ENCODE data around the gene SPON2.

The SPON2 gene

DNA sequence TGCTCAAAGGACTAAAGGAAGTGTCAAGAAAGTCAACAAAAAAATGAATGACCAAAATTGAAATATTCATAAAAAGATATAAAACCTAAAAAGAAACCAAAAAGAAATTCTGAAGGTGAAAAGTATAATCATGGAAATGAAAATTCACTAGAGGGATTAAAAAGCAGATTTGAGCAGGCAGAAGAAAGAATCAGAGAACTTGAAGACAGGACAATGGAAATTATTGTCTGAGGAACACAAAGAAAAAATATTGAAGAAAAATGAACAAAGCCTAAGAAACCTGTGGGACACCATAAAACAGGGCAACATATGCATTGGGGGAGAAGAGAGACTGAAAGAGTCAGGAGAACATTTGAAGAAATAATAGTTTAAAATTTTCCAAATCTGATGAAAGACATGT is 9.9 kb upstream of the SPON2 start:
- H3K9me3 ChIP-seq (ENCODE audit: control insufficient read depth, low read length), result no peaks in the 10 kb centered on the region
- H3K36me3 ChIP-seq (ENCODE audit: control insufficient read depth, insufficient read depth, low read length), result no peaks in the 10 kb centered on the region
- H3K9ac ChIP-seq (ENCODE audit: low read length), result no peak overlapping the region
- H3K4me3 ChIP-seq (ENCODE audit: low read length), result no peak overlapping the region
- H3K4me1 ChIP-seq (ENCODE audit: control insufficient read depth, insufficient read depth, low read length), result peaks cover 18% of the 10 kb centered on the region
- H3K27me3 ChIP-seq (ENCODE audit: control insufficient read depth, insufficient read depth, low read length), result no peaks in the 10 kb centered on the region

DNA sequence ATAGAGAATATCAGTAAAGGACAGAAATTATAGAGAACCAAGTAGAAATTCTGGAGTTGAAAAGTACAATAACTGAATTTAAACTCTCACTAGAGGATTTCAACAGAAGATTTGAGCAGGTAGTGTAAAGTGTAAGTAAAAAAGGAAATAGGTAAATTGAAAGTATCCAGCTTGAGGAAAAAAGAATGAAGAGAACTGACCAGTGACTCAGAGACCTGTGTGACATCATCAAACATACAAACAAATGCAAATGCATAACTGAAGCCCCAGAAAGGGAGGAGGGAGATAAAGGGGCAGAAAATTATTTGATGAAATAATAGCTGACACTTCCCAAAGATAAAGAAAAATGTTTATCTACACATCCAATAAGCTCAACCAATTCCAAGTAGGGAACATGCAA is 8.3 kb upstream of the SPON2 start:
- H3K4me3 ChIP-seq (ENCODE audit: low read length), result no peak overlapping the region
- peaks cover 23% of the 10 kb centered on the region for H3K4me1 ChIP-seq (ENCODE audit: control insufficient read depth, insufficient read depth, low read length)
- no peaks in the 10 kb centered on the region for H3K9me3 ChIP-seq (ENCODE audit: control insufficient read depth, low read length)
- no peaks in the 10 kb centered on the region for H3K27me3 ChIP-seq (ENCODE audit: control insufficient read depth, insufficient read depth, low read length)
- no peak overlapping the region for H3K9ac ChIP-seq (ENCODE audit: low read length)
- H3K36me3 ChIP-seq (ENCODE audit: control insufficient read depth, insufficient read depth, low read length), result no peaks in the 10 kb centered on the region

DNA sequence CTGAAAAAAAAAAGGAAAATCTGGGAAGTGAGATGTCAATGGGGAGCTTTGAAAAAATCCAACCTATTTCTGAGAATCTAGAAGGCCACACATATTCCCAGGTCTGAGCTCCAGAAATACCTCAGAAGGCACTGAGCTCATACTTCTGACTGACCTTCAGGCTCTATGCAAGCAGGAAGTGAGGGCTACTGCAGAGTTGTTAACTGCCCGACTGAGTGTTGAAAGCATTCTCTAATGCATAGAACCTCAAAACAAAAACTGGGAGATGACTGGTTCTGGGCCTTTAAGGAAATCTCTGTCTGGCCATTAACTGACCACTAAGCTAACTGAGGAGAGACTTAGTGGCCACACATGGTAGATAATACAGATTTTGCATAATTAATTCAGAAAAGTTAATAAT is 7.6 kb upstream of the SPON2 start:
- H3K9ac ChIP-seq (ENCODE audit: low read length), result no peak overlapping the region
- H3K36me3 ChIP-seq (ENCODE audit: control insufficient read depth, insufficient read depth, low read length), result no peaks in the 10 kb centered on the region
- H3K4me3 ChIP-seq (ENCODE audit: low read length), result no peak overlapping the region
- H3K4me1 ChIP-seq (ENCODE audit: control insufficient read depth, insufficient read depth, low read length), result peaks cover 23% of the 10 kb centered on the region
- no peaks in the 10 kb centered on the region for H3K27me3 ChIP-seq (ENCODE audit: control insufficient read depth, insufficient read depth, low read length)
- no peaks in the 10 kb centered on the region for H3K9me3 ChIP-seq (ENCODE audit: control insufficient read depth, low read length)

DNA sequence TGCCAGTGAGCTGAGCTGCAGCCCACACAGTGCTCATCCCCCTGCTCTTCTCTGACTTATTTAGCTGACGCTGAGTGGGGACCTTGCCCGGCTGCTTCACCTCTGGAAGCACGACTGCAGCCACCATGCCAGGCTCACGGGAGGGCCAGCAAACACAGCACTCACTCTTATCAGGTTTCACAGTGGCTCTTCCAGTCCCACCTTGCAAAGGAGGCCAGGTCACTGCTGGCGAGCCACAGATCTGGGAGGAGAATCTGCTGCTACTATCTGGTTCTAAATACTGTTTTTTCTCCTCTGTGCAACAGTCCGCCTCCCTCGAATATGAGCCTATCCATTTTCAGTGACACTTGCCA is 6.7 kb upstream of the SPON2 start:
- H3K9ac ChIP-seq (ENCODE audit: low read length), result no peak overlapping the region
- no peaks in the 10 kb centered on the region for H3K9me3 ChIP-seq (ENCODE audit: control insufficient read depth, low read length)
- no peak overlapping the region for H3K4me3 ChIP-seq (ENCODE audit: low read length)
- H3K36me3 ChIP-seq (ENCODE audit: control insufficient read depth, insufficient read depth, low read length), result no peaks in the 10 kb centered on the region
- H3K4me1 ChIP-seq (ENCODE audit: control insufficient read depth, insufficient read depth, low read length), result peaks cover 23% of the 10 kb centered on the region
- no peaks in the 10 kb centered on the region for H3K27me3 ChIP-seq (ENCODE audit: control insufficient read depth, insufficient read depth, low read length)

DNA sequence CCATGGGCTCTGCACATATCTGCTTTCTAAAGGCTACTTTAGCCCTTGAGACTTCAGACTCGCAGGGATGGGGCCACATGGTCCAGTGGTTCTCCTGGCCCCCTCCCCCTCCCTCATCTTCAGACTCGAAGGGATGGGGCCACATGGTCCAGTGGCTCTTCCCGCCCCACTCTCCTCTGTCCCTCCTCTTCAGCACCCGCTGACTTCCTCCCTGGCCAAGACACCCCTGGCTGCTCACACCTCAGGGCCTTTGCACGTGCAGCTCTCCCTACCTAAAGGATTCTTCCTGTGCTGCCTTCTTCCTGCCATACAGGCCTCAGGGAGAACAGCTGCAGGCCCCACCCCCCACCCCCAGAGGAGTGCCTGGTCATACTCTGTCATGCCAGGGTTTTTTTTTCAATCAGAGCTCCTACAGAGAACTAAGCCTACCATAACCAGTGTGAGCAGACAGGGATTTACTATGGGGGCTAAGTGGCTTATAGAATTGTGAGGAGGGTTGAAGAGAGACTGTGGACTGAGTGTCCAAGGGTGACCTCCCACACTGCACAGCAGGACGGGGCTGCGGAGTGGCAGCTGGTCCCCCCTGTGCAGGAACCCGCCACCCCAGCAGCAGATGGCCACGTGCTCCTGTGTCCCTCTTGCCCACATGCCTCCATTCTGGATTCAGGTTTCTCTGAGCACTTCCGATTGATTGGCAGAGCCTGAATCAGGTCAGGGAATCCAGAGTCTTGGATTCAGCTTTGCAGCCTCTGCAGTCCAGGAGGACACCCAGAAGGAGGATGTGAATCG is 6.1 kb upstream of the SPON2 start:
- Histone ChIP-seq H3K9ac (ENCODE audit: low read length) (no peak overlapping the region), H3K4me1 (ENCODE audit: control insufficient read depth, insufficient read depth, low read length) (peaks cover 23% of the 10 kb centered on the region), H3K4me3 (ENCODE audit: low read length) (no peak overlapping the region), H3K27me3 (ENCODE audit: control insufficient read depth, insufficient read depth, low read length) (no peaks in the 10 kb centered on the region), H3K36me3 (ENCODE audit: control insufficient read depth, insufficient read depth, low read length) (no peaks in the 10 kb centered on the region), H3K9me3 (ENCODE audit: control insufficient read depth, low read length) (no peaks in the 10 kb centered on the region)

DNA sequence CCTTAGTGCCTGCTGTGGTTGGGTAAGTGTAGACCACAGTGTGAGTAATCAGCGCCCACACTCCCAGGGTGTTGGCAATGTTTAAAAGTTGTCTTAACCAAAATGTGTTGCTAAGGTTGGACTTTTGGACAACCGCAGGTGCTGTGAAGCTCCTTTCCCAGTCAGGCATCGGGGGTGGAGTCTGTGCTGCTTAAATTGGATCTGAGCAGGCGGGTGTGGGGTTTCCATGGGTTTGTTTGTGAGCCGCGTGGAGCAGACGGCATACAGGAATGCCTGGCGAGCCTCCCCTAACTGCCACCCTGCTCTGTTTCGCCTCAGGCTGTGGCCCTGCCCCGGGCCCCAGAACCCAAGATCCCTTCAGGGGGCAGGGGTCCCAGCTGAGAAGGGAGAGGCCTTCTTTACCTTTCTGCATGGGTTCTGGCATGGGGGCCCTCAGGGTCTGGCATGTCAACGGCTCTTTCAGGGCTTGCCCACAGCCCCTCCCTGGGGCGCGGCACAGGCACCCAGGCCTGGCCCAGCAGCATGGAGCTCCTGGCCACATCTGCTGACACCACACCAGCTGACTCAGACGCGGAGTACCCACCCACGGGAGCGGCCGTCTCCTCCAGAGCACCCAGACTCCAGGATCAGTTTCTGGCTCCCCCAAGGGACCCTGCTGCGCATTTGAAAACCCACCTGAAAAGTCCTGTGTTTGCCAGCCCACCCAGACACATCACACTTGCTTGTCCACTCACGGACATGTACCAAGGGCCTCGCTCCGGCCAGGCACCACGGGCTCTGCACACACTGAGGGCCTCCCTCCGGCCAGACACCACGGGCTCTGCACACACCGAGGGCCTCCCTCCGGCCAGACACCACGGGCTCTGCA is 5.1 kb upstream of the SPON2 start:
- Histone ChIP-seq H3K9me3 (ENCODE audit: control insufficient read depth, low read length) (no peaks in the 10 kb centered on the region), H3K36me3 (ENCODE audit: control insufficient read depth, insufficient read depth, low read length) (no peaks in the 10 kb centered on the region), H3K27me3 (ENCODE audit: control insufficient read depth, insufficient read depth, low read length) (peaks cover 6% of the 10 kb centered on the region), H3K4me1 (ENCODE audit: control insufficient read depth, insufficient read depth, low read length) (peaks cover 28% of the 10 kb centered on the region), H3K9ac (ENCODE audit: low read length) (no peak overlapping the region), H3K4me3 (ENCODE audit: low read length) (no peak overlapping the region)

DNA sequence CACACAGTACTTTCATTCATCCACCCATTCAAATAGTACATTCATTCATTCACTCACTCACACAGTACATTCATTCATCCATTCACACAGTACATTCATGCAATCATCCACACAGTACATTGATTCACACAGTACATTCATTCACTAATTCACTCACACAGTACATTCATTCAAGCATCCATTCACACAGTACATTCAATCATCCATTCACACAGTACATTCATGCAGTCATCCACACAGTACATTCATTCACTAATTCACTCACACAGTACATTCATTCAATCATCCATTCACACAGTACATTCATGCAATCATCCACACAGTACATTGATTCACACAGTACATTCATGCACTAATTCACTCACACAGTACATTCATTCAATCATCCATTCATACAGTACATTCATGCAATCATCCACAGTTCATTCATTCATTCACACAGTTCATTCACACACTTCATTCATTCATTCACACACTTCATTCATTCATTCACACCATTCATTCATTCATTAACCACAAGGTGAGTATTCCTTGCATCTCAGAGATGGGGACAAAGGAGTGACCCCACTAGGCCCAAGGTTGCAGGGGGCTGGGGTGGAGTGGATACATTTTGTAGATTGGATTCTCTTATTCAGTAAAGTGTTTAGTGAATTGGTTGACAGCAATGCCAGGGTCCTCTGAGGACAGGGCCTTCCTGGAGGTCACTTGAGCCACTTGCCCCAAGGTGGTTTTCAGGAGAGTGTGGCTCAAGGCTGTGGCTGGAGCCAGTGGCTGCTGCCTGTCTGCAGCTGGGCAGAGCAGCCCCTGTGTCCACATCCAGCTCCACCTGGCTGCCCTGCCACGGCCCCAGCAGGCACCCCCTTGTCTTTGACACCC is 4.3 kb upstream of the SPON2 start:
- Histone ChIP-seq H3K4me1 (ENCODE audit: control insufficient read depth, insufficient read depth, low read length) (peaks cover 35% of the 10 kb centered on the region), H3K36me3 (ENCODE audit: control insufficient read depth, insufficient read depth, low read length) (no peaks in the 10 kb centered on the region), H3K9ac (ENCODE audit: low read length) (no peak overlapping the region), H3K27me3 (ENCODE audit: control insufficient read depth, insufficient read depth, low read length) (peaks cover 15% of the 10 kb centered on the region), H3K9me3 (ENCODE audit: control insufficient read depth, low read length) (no peaks in the 10 kb centered on the region), H3K4me3 (ENCODE audit: low read length) (no peak overlapping the region)

DNA sequence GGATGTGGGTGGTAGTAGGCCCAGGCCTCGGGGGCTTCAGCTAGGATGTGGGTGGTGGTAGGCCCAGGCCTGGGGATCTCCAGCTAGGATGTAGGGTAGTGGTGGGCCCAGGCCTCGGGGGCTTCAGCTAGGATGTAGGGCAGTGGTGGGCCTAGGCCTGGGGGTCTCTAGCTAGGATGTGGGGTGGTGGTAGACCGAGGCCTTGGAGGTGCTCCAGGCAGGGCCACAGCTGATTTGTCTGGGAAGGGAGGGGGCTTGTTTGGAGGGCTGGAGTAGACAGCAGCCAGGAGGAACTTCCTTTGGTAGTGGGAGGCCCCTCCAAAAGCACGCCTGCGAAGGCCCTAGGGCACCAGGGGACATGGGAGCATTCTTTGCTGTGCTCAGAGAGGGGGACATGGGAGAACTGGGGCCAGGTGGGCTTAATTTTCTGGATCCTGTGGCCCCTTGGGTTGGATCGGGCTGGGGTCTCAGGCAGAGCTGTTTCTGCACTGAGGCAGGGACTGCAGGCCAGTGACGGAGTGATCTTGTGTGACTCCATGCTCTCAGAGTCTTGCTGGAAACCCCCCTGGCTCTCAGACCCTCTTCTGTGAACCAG is 3.3 kb upstream of the SPON2 start:
- Histone ChIP-seq H3K36me3 (ENCODE audit: control insufficient read depth, insufficient read depth, low read length) (no peaks in the 10 kb centered on the region), H3K9ac (ENCODE audit: low read length) (no peak overlapping the region), H3K27me3 (ENCODE audit: control insufficient read depth, insufficient read depth, low read length) (peaks cover 24% of the 10 kb centered on the region), H3K4me3 (ENCODE audit: low read length) (no peak overlapping the region), H3K4me1 (ENCODE audit: control insufficient read depth, insufficient read depth, low read length) (peaks cover 39% of the 10 kb centered on the region), H3K9me3 (ENCODE audit: control insufficient read depth, low read length) (no peaks in the 10 kb centered on the region)

DNA sequence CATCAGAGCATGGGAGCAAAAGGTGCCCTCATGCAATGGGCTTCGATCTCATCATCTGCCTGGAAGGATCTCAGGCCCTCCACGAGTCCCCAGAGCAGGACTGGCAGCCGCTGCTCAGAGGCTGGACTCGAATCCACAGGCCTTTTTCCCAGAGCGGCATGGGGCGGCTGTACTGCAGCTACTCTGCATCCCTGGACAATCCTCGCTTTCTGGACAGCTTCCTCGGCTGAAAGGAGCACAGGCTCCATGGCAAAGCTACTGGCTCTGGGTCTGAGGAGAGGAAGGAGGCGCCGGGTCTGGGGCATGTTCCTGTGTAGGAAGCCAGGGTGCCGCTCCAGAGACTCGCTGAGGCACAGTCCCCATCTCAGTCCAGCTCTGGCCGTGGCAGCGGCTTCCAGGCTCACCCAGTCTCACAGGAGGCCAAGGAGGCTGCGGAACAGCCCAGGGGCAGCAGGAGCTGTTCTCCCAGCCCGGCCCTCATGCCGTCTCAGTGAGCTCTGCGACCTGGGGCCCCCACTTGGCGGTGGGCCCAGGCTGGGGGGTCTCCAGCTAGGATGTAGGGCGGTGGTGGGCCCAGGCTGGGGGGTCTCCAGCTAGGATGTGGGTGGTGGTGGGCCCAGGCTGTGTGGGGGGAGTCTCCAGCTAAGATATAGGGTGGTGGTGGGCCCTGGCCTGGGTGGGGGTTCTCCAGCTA is 2.7 kb upstream of the SPON2 start:
- Histone ChIP-seq H3K4me1 (ENCODE audit: control insufficient read depth, insufficient read depth, low read length) (peaks cover 39% of the 10 kb centered on the region), H3K9me3 (ENCODE audit: control insufficient read depth, low read length) (no peaks in the 10 kb centered on the region), H3K9ac (ENCODE audit: low read length) (no peak overlapping the region), H3K27me3 (ENCODE audit: control insufficient read depth, insufficient read depth, low read length) (peaks cover 31% of the 10 kb centered on the region), H3K4me3 (ENCODE audit: low read length) (no peak overlapping the region), H3K36me3 (ENCODE audit: control insufficient read depth, insufficient read depth, low read length) (no peaks in the 10 kb centered on the region)

DNA sequence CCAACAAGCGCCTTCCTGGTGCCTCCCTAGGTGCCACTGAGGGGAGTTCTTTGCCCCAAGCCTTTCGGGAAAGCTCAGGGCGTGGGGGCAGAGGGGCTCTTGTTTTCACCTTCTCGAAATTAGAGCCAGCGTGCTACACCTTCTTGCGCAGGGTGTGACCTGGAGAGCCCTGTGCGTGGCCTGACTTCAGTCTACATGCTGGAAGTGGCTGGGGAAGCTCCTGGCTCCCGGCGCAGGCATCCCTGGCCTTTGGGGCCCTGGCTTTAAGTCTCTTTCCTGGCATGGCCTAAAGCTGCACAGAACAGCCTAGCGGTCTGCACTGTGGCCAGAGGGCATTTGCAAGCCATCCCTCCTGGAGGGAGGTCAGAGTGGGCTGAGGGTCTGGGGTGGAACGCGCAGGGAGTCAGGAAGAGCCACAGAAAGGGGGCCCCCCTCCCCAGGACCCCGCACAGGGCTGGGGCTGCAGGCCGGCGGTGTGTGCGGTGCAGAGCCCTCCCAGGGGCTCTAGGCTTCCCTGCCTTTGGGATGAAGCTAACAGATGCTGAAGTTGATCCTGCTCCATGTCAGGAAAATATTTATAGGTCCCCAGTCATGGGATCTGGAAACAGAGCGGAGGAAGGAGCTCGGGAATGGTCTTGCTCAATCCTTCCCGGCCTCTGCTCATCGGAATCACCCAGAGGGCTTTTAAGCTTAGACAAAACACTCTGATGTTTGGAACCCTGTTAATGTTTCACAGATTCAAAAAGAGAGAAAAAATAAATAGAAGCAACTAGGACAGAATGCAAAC is 781 bp upstream of the SPON2 start:
- H3K27me3 ChIP-seq (ENCODE audit: control insufficient read depth, insufficient read depth, low read length), result peaks cover 46% of the 10 kb centered on the region
- H3K36me3 ChIP-seq (ENCODE audit: control insufficient read depth, insufficient read depth, low read length), result no peaks in the 10 kb centered on the region
- H3K9me3 ChIP-seq (ENCODE audit: control insufficient read depth, low read length), result no peaks in the 10 kb centered on the region
- no peak overlapping the region for H3K9ac ChIP-seq (ENCODE audit: low read length)
- no peak overlapping the region for H3K4me3 ChIP-seq (ENCODE audit: low read length)
- peaks cover 36% of the 10 kb centered on the region for H3K4me1 ChIP-seq (ENCODE audit: control insufficient read depth, insufficient read depth, low read length)

All from mucosa of stomach (tissue), 1 donor.